GM19463 (cell line): ENCODE results near the gene CD300LB.
"Not testable (repeated sequence)": the region's sequence is repeated elsewhere in the genome, so short reads cannot be mapped to it uniquely, and the experiment has no call there.

Experiments used
- ATAC-seq: cut with Tn5 transposase; IDR thresholded peaks from one replicate; pipeline ENCODE4 v1.9.1; 2021; ENCODE audit warnings: mild to moderate bottlenecking, moderate library complexity; ENCODE audit not compliant: unreplicated experiment

Gene CD300LB

DNA sequence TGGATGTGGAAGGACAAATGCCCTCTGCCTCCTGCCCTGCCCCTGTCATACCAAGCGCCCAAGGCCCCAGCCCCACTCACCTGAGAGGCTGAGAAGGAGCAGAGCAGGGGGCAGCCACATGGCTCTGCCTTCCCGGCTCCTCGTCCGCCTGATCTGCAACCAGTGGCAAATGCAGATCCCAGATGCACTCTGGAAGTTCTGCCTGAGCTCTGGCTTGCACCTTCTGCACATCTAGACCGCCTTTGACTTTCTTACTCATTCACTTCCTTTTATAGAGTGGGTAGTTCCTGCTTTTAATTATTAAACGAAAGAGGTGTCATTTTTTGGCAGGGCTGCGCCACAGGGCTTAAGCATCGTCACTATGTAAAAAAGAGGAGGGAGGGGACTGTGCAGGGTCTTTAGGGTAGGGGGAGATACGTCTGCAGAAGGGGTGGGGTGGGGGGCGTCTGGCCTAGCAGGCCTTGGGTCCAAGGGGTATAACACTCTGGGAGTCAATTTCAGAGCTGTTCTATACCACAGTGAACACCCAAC, at the start of gene CD300LB:
Gene CD300LB (minus strand): TSS at position 245 of the 531 bp plus-strand sequence. CDS start 125 bp downstream, at position 120.
- no peak for ATAC-seq

DNA sequence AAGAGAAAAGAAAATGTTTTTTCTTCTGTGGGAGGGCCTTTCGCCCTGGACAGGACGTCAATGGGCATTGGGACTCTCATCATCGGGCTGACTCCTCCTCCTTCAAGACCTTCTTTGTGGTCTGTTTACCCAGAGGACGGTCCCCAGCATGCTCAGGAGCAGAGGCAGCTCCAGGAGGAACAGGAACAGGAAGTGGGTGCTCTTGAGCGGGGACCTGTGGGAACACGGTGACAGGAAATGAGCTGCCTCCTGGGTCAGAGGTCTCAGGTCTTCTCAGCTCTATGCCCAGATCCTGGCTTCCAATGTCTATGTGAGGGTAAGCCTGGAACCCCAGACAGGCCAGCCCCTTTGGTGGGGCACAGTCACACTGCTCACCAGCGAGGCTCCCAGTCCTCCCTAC, 48.6 kb upstream of the CD300LB start:
- no peak for ATAC-seq

DNA sequence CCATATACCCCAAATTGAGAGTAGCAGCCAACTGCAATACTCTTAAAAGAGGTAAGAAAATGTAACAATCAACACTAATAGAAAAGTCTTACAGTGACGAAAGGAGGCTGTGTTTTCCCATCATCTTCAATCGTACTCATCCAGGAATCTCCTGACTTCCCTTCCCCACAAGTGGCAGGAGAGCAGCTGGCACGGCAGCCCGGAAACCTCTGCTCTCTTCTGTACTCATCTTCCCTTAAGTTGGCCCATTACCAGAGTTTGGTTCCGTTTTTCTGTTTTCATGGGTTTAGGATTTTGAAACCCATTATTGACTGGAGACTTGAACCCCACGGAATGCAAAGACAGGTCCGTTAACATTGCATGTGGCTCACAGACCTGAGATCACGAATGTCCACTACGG, 47.7 kb upstream of the CD300LB start:
- ATAC-seq, result no peak

DNA sequence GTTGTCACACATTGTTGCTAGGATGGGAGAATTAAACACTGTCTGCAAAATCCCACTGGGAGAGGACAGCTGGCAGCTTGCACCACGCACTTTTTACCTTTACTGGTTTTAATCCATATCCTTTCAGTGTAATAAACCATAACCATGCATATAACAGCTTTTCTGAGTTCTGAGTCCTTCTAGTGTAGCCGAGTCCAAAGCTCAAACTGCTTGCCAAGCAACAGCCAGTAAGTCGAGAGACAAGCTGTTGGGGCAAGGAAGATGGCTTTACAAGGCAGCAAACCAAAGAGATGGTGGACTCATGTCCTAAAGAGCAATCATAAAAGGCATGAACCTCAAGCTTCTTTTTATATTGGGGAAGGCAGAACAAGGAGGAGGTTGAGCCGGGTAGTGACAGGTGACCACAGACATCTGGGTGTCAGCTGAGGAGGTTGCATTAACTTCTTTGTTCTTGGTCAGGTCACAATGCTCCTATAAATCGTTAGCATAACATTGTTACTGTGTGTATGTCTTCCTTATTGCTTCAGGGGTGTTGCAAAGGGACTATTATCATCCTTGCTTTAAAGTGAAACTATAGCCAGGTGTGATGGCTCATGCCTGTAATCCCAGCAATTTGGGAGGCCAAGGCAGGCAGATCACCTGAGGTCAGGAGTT, 43.3 kb upstream of the CD300LB start:
- ATAC-seq, result no peak

DNA sequence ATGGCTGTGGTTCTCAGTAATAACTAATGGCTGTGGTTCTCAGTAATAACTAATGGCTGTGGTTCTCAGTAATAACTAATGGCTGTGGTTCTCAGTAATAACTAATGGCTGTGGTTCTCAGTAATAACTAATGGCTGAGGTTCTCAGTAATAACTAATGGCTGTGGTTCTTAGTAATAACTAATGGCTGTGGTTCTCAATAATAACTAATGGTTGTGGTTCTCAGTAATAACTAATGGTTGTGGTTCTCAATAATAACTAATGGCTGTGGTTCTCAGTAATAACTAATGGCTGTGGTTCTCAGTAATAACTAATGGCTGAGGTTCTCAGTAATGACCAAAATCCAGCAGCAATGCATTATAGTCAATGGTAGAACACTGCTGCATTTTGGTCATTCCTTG, 42.4 kb upstream of the CD300LB start:
- ATAC-seq, result not testable (repeated sequence)

DNA sequence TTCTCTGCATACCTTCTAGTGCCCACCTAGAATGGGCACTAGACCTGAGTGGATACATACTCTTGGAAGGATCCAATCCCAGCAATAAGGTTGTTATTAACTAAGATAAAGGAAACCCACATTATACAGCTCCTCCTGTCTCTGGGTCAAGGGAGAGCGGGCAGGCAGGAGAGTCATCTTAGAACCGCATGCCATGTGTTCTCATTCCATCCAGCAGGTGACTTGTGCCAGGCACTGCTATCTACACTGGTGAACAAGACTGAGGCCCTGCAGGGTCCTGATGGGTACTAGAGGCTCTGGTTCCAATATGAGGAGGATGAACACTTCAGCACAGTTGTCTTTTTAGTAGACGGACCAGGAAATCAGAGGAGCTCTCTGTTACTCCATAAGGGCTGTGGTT, 41.9 kb upstream of the CD300LB start:
- ATAC-seq, result no peak

DNA sequence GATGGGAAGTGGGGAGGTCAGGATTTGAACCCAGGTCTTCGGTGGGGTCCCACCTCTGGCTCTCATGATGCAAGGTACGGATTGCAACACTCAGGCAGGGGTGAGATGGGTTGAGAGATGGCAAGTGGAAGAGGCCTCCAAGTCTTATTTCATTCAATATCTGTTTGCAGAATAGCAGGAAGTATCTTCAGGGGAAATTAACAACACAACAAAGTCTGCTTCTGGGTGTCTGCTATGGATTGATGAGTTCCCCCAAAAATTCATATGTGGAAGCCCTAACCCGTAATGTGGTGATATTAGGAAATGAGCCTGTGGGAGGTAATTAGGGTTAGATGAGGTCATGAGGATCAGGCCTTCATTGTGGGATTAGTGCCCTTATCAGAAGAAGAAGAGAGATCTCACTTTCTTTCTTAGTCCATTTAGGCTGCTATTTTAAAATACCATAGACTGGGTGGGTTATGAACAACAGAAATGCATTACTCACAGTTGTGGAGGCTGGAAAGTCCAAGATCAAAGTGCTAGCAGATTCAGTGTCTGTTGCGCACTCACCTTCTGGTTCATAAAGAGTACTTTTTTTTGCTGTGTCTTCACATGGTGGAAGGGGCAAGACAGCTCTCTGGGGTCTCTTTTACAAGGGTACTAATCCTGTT, 40.5 kb upstream of the CD300LB start:
- no peak for ATAC-seq

DNA sequence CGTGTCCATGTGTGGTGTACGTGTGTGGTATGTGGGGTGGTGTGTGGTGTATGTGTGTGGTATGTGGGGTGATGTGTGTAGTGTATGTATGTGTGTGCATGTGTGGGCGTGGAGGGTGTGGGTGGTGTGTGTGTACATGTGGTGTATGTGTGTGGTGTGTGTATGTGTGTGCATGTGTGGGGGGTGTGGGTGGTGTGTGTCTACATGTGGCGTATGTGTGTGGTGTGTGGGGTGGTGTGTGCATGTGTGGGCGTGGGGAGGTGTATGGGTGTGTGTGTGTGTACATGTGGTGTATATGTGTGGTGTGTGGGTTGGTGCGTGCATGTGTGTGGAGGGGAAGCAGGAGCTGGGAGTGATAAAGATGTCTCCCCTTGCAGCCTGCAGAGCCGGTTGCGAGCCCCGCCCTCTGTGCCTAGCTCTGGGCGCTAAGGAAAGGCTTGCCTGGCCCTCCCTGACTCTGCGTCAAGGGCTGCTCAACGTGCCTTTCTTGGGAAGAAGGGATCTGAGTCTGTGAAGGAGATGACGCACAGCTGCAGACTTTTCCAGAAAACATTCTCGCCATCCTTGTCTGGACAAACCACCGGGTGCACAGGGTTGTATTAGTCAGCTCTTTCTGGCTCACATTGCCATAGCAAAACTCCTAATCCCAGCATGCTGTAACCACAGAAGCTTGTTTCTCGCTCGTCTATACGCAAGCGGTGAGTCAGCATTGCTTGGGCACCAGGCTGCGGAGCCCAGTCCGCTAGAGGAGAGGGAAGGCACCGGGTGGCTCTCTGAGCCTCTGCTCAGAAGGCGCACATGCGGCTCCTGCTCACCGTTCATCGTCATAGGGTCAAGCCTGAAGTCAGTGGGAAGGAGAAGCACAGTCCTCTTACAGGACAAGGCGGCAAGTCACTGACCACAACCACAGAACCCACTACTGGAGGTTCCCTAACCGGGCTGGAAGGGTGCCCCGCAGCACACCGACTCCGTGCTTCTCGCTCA, 38.0 kb upstream of the CD300LB start:
- no peak for ATAC-seq

DNA sequence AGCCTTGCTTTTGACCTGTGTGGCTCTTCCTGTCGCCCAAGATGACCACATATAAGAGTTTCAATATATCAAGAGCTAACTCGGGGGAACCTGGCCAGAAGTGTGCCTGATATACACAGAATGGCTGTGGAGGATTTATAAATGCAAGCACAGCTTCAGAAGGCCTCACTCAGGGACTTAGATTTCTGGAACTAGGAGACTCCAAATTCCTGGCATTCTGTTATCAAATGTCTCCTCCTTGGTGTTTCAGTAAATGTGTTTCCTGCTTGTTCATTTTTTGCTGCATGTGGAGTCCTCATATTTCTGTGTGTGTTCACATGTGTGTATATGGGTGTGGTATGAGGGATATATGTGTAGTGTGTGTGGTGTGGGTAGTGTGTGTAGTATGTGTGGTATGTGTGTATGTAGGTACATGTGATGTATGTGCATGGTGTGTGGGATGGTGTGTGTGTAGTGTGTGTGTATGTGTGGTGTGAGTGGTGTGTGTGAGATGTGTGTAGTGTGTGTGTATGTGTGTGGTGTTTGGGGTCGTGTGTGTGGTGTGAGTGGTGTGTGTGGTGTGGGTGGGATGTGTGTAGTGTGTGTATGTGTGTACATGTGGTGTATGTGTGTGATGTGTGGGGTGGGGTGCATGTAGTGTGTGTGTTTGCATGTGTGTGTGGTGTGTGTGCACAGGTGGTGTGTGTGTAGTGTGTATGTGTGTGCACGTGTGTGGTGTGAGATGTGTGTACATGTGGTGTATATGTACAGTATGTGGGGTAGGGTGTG, 37.0 kb upstream of the CD300LB start:
- ATAC-seq, result no peak

DNA sequence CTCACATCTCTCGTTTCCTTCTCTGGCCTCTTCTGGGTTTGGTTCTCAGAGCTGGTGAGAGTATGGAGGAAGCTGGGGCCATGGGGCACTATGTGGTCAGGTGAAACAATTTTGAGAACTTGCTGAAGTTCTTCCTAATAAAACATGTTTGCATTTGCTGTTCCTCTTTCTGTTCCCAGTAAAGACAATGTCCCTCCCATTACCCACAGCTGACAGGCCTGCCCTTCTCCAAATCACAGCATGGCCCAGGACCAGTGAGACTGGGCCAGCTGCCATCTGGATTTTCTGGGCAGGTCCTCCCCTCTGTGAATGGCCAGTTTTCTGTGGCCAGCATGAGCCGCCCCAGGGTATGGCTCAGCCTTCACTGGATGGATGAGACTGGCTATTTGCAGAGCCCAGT, 36.1 kb upstream of the CD300LB start, which contains the start of gene CD300H:
Gene CD300H (minus strand): TSS at position 113 of the 400 bp plus-strand sequence.
- ATAC-seq, result no peak

DNA sequence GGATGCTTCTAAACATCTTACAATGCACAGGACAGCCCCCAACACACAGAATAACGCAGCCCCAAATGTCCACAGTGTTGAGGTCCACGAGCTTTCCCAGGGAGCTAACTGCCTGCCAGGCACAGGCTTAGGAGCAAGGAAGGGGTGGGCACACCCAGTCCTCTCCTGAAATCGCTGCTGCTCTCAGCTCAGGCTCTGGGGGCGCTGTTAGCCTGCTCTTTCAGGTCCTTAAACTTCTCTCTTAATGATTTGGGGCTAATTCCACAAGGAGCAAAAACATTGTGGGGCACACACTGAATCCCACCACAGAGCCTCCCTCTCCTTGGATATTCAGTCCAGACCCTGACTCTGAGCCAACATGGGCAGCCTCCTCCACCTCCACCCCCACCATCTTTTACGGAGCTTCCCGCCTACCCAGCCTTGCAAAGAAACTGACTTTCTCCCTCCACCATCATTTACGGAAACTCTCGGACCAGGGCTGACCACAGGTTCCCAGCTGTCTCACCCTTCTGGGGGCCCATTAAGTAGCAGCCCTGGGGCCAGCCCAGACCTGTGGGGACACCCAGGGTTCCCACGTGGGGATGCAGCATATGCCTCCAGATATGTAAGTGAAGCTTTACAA, 35.0 kb upstream of the CD300LB start:
- ATAC-seq, result no peak

DNA sequence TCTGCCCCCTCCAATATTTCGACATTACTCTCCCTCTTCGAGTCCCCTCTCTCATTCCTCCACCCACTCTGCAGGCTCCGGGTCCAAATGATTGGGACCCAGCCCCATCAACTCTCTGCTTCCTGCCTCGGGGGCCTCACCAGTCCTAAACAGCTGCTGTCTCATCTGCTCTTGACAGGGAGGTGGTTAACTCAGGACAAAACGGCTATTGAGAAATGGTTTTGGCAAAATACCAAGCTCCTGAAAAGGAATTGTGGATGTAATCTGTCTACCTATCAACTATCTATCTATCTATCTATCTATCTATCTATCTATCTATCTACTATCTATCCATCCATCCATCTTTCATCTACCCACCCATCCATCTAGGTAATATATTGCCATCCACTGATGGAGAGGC, 33.9 kb upstream of the CD300LB start:
- no peak for ATAC-seq

DNA sequence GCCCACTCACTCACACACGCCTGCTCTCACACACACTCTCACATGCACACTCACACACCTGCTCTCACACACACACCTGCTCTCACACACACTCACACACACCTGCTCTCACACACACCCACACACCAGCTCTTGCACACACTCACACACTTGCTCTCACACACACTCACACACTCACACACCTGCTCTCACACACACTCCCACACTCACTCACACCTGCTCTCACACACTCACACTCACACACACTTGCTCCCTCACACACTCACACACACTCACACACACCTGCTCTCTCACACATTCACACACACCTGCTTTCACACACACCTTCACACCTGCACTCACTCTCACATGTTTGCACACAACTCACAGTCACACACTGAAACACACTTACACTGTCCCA, 32.1 kb upstream of the CD300LB start:
- ATAC-seq, result no peak

DNA sequence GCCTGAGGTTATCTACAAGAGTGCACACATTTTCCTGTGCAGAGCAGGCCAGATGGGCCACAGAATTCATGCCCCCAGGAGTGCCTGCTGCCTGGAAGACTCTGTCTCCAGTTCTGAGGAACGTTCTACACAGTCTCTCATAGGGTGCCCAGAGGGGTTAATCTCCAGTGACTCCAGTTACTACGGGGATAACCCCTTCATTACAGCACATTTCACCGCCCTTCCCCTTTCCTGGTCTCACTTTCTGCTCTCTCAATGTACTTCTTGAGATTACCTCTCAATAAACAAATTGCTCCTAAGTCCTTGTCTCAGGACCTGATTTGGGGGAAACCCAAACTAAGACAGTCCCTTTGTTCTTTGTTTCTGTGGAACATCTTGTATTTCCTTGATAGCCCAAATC, 30.3 kb upstream of the CD300LB start:
- ATAC-seq, result no peak

DNA sequence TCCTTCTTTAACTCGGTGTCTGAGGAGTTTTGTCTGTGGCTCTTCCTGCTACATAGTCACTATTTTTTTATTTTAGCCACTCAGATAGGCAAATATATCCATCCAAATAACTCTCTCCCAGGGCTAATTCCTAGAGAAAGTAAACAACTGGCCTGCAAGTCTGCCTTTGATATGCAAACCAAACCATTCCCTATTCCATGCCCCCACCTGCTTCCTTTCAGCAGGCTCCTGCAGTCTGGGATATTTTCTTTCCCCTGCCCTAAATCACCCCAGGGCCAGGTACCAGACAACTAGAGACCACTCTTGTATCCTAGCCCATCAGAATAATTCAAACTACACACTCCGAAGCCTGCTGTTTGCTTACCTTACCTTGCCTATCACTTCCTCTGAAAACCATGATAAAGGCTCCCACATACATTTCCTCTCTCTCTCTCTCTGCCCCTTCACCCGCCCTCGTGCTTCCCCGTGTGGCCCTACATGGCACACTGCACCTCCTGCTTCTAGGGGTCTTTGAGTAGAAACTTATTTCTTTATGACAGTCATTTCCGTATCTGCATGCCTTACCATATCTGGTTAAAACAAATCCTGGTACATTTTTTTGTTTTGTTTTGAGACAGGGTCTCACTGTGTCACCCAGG, 27.7 kb upstream of the CD300LB start:
- ATAC-seq, result no peak

DNA sequence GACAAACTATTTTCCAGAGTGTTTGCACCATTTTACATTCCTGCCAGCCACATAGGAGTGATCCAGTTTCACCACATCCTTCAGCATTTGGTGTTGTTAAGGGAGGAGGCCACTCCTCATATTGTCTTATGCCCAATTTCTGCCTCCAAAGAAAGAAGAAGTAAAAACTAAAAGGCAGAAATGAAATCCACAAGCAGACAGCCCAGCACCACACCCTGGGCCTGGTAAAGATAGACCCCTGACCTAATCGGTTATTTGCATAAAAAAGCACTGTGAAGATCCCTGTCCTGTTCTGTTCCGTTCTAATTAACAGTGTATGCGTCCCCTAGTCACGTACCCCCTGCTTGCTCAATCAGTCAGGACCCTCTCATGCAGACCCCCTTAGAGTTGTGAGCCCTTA, 27.1 kb upstream of the CD300LB start:
- ATAC-seq, result not testable (repeated sequence)

DNA sequence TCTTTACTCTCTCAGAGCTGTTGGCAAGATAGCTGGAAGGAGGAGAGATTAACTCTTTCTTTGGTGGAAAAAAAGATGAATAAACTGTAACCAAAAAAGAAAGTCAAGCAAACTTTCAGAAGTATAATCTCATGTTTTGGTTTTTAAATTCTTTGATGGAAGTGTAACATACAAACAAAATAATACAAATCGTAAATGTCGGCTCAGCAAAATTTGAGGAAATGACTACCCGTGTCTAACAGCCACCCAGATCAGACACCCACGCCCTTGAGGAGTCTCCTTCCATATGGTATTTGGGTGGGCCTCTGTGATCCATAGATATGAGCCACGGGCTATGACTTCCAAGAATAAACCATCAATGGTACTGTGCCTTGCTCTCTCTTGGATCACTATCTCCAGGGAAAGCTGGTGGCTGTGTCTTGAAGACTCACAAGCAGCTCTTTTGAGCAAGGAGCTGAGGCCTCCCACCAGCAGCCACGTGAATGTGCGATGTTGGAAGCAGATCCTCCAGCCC, 24.2 kb upstream of the CD300LB start:
- ATAC-seq, result no peak

DNA sequence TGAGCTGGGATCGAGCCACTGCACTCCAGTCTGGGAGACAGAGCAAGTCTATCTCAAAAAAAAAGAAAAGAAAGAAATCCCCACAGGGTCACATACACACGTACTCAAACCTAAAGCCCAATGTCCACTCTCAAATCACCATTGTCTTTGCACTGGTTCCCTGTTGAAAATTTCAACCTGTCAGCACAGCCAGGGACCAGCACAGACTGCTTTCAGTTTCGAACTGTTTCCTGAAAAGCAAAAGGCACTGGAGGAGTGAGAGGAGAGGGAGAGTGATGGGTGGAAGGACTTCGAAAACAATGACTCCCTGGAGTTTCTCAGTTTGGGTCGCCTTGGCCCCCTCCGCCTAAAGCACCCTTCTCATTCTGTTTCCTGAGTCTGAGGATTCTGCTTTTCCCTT, 23.6 kb upstream of the CD300LB start:
- ATAC-seq, result no peak

DNA sequence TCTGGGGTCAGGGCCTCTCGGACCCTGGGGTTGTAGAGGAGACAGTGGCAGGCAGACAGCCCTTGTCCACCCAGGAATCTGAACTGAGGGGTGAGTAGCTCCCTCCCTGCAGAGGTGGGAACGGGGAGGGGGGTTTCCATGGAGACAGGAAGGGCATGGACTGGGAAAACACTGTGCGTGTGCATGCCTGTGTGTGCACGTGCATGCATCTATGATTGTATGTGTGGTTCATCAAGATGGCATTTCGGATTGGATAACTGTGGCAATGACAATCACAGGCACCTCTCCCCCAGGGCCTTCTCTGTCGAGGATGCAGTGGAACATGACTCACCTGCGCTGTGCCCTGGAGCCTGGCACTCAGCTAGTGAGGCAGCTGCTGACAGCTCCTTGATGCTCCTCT, 20.8 kb upstream of the CD300LB start:
- no peak for ATAC-seq
